HepG2 (cell line): Measurements from ENCODE around the gene RAD52. TPM values are rescaled to one million over a fixed set of nuclear protein-coding genes. Genes with fewer than 3 reads are reported as not detected.

Experiments used
- AKNA ChIP-seq: sonication (generic); formaldehyde crosslinking; IDR thresholded peaks from 2 replicates; pipeline ENCODE4 v1.4.0; 2020; ENCODE audit warnings: missing genetic modification reagents, borderline replicate concordance
- ATF7 ChIP-seq, 2 experiments: fragments of 450-650 bp in 1 of 2; sonication (generic) in 1 of 2; formaldehyde crosslinking in 1 of 2; IDR thresholded peaks; 2 replicates each; pipeline versions ENCODE4 v1.4.0 to v1.6.1; 2016 to 2020; ENCODE audit warnings: antibody characterized with exemption in 1 of 2, mild to moderate bottlenecking in 1 of 2, missing genetic modification reagents in 1 of 2
- FUBP1 ChIP-seq: sonication (generic); formaldehyde crosslinking; IDR thresholded peaks from 2 replicates; pipeline ENCODE4 v1.5.1; 2020; ENCODE audit warnings: missing genetic modification reagents, mild to moderate bottlenecking, borderline replicate concordance
- GRHL1 ChIP-seq: sonication (generic); formaldehyde crosslinking; conservative IDR thresholded peaks from 2 replicates; pipeline ENCODE4 v1.8.0; 2022; ENCODE audit warnings: missing genetic modification reagents
- HNRNPL ChIP-seq: fragments of 200-400 bp; formaldehyde crosslinking; IDR thresholded peaks from 2 replicates; pipeline ENCODE4 v1.6.1; 2017; ENCODE audit warnings: mild to moderate bottlenecking, low read depth, low read length
- NBN ChIP-seq: fragments of 450-650 bp; conservative IDR thresholded peaks from 2 replicates; pipeline ENCODE4 v1.6.1; 2017
- NPAS2 ChIP-seq: sonication (generic); formaldehyde crosslinking; IDR thresholded peaks from 2 replicates; pipeline ENCODE4 v1.8.0; 2022; ENCODE audit warnings: mild to moderate bottlenecking, missing genetic modification reagents, borderline replicate concordance
- POGZ ChIP-seq: sonication (generic); formaldehyde crosslinking; IDR thresholded peaks from 2 replicates; pipeline ENCODE4 v1.4.0; 2020; ENCODE audit warnings: mild to moderate bottlenecking, missing genetic modification reagents
- REXO4 ChIP-seq: sonication (generic); formaldehyde crosslinking; IDR thresholded peaks from 2 replicates; pipeline ENCODE4 v1.8.0; 2022; ENCODE audit warnings: missing genetic modification reagents, mild to moderate bottlenecking, borderline replicate concordance
- RXRB ChIP-seq: IDR thresholded peaks from 2 replicates; pipeline ENCODE4 v1.6.1; 2016; ENCODE audit warnings: borderline replicate concordance, missing genetic modification reagents, missing compliant biosample characterization
- SIX1 ChIP-seq: sonication (generic); formaldehyde crosslinking; IDR thresholded peaks from 2 replicates; pipeline ENCODE4 v1.4.0; 2020; ENCODE audit warnings: missing genetic modification reagents, borderline replicate concordance
- STAG1 ChIP-seq: sonication (generic); formaldehyde crosslinking; IDR thresholded peaks from 2 replicates; pipeline ENCODE4 v1.4.0; 2020; ENCODE audit warnings: missing genetic modification reagents
- TEAD2 ChIP-seq: sonication (generic); formaldehyde crosslinking; IDR thresholded peaks from 2 replicates; pipeline ENCODE4 v1.9.0; 2021; ENCODE audit warnings: missing genetic modification reagents
- TEAD3 ChIP-seq: optimal IDR thresholded peaks from 2 replicates; pipeline ENCODE3; 2016; ENCODE audit warnings: borderline replicate concordance
- ZKSCAN8 ChIP-seq: IDR thresholded peaks from 2 replicates; pipeline ENCODE4 v1.6.1; 2016; ENCODE audit warnings: borderline replicate concordance, missing genetic modification reagents, missing compliant biosample characterization
- ZNF431 ChIP-seq: sonication (generic); formaldehyde crosslinking; IDR thresholded peaks from 2 replicates; pipeline ENCODE4 v1.9.0; 2022; ENCODE audit warnings: missing genetic modification reagents, low read depth, mild to moderate bottlenecking, borderline replicate concordance
- ZNF563 ChIP-seq: sonication (generic); formaldehyde crosslinking; IDR thresholded peaks from 2 replicates; pipeline ENCODE4 v1.8.0; 2022; ENCODE audit warnings: mild to moderate bottlenecking, moderate library complexity, missing genetic modification reagents
- ZNF580 ChIP-seq: IDR thresholded peaks from 2 replicates; pipeline ENCODE4 v1.6.1; 2016; ENCODE audit warnings: low read depth, borderline replicate concordance
- ZNF616 ChIP-seq: sonication (generic); formaldehyde crosslinking; IDR thresholded peaks from 2 replicates; pipeline ENCODE4 v1.5.0; 2020; ENCODE audit warnings: low read depth, mild to moderate bottlenecking, missing genetic modification reagents
- ZSCAN9 ChIP-seq: IDR thresholded peaks from 2 replicates; pipeline ENCODE4 v1.6.1; 2016; ENCODE audit warnings: borderline replicate concordance
- polyA plus RNA-seq, 8 experiments: library from polyadenylated mRNA; depleted of rRNA in 3 of 8; stranded (reverse) in 7 of 8; unstranded in 1 of 8; fragments of >200 nt; fragmentation: Illumina TruSeq in 4 of 8; extraction: Trizol in 4 of 8; gene quantifications; 2 replicates each; pipeline versions ENCODE4 v1.2.1 to v1.2.3, GENCODE V29; 2011 to 2016; ENCODE audit warnings: low read depth in 4 of 8, missing spikeins in 1 of 8, mixed read lengths in 1 of 8; ENCODE audit not compliant: insufficient read depth in 1 of 8
- total RNA-seq, 5 experiments: library from RNA; depleted of rRNA; stranded (reverse); fragments of >200 nt; fragmentation: Illumina TruSeq; extraction: Trizol; gene quantifications; 2 replicates each; pipeline ENCODE4 v1.2.3, GENCODE V29; 2016; ENCODE audit warnings: low read depth in 1 of 5

RAD52 gene
- total and polyA plus RNA-seq, 2 of the 13 experiments (the other 11 are each of a cell fraction or from before 2014, with no cell fraction given): 14.3 to 19.9 TPM

GRCh38 chr12:949453-950191 is at the start of gene RAD52 (continued):
- no peak; the same call in 1 of the 2 replicates for TF ChIP-seq AKNA (CRISPR knock-in tag)
- peak; percentile 95 for TF ChIP-seq STAG1
- no peak for TF ChIP-seq ZNF431 (CRISPR knock-in tag)
- TF ChIP-seq TEAD2 (CRISPR knock-in tag): no peak
- no peak for TF ChIP-seq GRHL1
- 0 out of 2 replicates have a peak, but pooled peaks have one; percentile 35 for TF ChIP-seq REXO4 (CRISPR knock-in tag)
- TF ChIP-seq ZSCAN9 (CRISPR knock-in tag): peak; percentile 70; the same call in 1 of the 2 replicates
- TF ChIP-seq ZNF580 (CRISPR knock-in tag): peak; percentile 90; the same call in 1 of the 2 replicates
- TF ChIP-seq NBN: no peak
- peak; percentile 58; the same call in 1 of the 2 replicates for TF ChIP-seq RXRB (CRISPR knock-in tag)
- TF ChIP-seq SIX1 (CRISPR knock-in tag): no peak
- TF ChIP-seq ZKSCAN8: peak; percentile 16; the same call in 1 of the 2 replicates
- peak; percentile 74; the same call in 1 of the 2 replicates for TF ChIP-seq POGZ (CRISPR knock-in tag)
- TF ChIP-seq NPAS2 (CRISPR knock-in tag): no peak
- TF ChIP-seq ZNF563 (CRISPR knock-in tag): peak; percentile 1; the same call in 1 of the 2 replicates
- no peak for TF ChIP-seq ATF7 (IDR thresholded peaks at IDR 0.05)
- no peak for TF ChIP-seq ATF7 (CRISPR knock-in tag; IDR thresholded peaks at IDR 0.05)
- TF ChIP-seq HNRNPL: peak; percentile 53; the same call in 1 of the 2 replicates
- TF ChIP-seq TEAD3 (CRISPR knock-in tag): no peak
- no peak for TF ChIP-seq ZNF616 (CRISPR knock-in tag)
- TF ChIP-seq FUBP1: no peak
